NCI-H2171 (cell line): ENCODE measurements around the gene SOWAHA.
"Not testable (repeated sequence)": the region's sequence is repeated elsewhere in the genome, so short reads cannot be mapped to it uniquely, and the experiment has no call there.

ENCODE experiments used
- DNase-seq: peaks from one replicate; lab custom pipeline; 2025; lab: John Stamatoyannopoulos, UW

The SOWAHA gene

DNA sequence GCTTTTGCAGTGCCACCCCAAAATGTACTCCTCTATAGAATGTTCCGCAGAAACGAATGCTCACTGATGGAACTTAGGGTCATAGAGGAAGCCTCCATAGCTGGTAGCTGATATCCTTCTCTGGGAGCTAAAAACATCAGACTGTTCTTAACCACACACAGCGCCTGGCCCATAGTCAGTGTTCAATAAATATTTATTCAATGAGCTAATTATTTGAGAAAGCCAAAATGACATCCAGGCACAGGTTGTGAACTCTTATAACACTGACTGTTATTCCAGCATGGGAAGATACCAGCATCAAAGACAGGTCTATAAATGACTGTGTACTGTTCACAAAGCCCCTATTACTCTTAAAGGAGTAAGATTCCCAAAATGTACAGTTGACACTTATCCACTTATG, 40.2 kb downstream of the SOWAHA start:
- no peak for DNase-seq

DNA sequence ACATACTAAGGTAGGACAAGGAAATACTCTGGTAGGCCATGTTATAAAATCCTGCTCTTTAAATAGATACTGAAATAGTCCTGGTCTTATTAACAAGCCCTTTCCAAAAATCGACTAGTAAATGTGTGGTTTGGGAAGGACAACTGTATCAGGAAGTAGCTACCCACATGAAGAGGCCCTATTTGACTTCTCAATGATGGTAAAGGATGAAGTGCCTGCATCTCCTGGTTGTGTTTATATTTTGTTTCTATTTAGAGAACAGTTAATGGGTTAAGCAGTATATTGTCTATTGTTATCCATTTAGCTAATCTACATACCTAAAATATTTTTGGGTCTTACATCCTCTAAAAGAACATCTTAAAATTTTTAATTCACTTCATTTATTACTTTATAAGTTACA, 40.7 kb downstream of the SOWAHA start:
- DNase-seq = no peak

- no peak for DNase-seq
These were observed 41.2 kb downstream of the SOWAHA start for GRCh38 chr5:132854301-132854700.

DNA sequence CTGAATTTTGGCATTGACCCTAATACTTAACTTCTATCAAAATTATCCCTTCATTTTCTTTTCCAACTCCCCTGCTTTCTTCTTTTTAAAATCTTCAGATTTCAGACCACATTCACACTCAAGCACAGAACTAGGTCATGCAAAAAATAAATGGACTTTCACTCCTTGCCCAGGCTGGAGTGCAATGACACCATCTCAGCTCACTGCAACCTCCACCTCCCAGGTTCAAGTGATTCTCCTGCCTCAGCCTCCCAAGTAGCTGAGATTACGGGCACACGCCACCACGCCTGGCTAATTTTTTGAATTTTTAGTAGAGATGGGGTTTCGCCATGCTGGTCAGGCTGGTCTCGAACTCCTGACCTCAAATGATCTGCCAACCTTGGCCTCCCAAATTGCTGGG, 41.9 kb downstream of the SOWAHA start:
- DNase-seq = not testable (repeated sequence)

DNA sequence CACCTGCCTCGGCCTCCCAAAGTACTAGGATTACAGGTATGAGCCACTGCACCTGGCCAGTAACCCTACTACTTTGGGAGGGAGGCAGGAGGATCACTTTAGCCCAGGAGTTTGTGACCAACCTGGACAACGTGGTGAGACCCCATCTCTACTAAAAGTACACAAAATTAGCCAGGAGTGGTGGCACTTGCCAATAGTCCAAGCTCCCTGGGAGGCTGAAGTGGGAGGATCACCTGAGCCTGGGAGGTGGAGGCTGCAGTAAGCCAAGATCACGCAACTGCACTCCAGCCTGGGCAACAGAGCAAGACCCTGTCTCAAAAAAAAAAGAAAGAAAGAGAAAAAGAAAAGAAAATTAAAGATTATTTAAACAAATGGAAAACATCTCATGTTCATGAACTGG, 42.9 kb downstream of the SOWAHA start:
- DNase-seq = no peak

DNA sequence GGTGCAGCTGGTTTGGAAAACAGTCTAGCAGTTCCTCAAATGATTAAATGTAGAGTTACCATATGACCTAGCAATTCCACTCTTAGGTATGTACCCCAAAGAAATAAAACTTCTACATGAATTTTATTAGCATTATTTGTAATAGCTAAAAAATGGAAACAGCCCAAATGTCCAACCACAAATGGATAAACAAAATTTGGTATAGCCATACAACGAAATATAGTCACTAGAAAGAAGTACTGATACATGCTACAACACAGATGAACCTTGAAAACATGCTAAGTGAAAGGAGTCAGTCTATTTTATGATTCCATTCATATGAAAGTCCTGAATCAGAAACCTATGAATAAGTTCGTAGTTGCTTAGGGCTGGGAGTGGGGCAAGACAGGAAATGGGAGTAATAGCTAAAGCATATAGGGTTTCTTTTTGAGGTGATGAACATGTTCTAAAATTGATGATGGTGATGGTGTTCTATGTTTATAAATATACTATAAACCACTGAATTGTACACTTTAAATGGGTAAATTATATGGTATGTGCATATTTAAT, 46.9 kb downstream of the SOWAHA start:
- no peak for DNase-seq

DNA sequence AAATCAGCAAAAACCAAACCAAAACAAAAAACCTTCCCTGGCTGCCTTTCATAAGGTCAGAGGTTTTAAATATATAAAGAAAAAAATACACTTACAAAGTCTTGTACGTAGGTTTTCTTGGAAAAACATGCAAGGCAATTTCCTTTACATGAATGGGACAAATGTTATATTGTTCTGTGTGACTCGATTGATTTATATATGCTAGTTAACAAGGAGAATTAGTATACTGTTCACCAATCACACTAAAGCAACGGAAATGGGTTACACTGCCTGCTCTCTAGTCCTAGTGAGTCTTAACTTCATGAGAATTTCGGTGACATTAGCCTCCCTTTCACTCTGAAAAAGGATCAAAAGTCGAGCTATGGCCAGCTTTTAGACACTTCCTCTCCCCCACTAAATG, 47.6 kb downstream of the SOWAHA start:
- DNase-seq = no peak

GRCh38 chr5:132865668-132866341, 52.7 kb downstream of the SOWAHA start:
- DNase-seq = no peak
